ENCODE data around the gene FOXC2. TPM values are rescaled to one million over a fixed set of nuclear protein-coding genes. Genes with fewer than 3 reads are reported as not detected.

FOXC2 gene
- total and polyA plus RNA-seq, 2 donors (not counting 1 experiment from before 2014, with no cell fraction given), result not detected

DNA sequence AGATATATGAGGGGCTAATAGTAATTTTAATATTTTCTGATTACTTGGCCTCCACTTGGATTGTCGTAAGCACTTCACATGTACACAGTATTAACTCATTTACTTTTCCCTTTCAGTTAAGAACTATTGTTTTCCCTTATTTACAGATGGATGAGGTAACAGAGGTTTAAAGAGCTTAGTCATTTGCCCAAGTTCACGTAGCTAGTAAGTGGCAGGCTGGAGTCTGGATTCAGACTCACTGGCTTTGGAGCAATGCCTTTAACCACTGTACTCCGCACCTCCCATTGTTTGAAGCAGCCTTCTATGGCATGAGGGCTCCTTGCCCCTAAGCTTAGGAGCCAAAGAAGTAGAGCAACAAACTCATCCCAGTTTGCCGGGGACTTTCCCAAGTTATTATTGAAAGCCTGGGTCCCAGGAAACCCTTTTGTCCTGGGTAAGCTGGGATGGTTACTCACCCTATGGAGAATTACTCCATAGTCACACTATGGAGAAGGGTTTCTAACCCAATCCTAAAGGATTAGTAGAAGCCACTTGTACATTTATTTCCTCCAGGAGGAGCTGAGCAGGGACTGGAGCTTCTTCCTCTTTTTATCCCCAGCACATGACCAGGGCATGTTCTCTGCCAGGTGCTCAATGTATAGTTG lies 24.0 kb downstream of the FOXC2 start:
- no peak for DNase-seq
- H3K79me2 ChIP-seq (ENCODE audit: control insufficient read depth, insufficient read depth, low read length), result no peaks in the 10 kb centered on the region
- TF ChIP-seq EZH2 (IDR thresholded peaks at IDR 0.05; ENCODE audit: borderline replicate concordance, insufficient read depth, low read depth, low read length, poor library complexity, severe bottlenecking), result no peak

GRCh38 chr16:86591270-86591669 lies 24.6 kb downstream of the FOXC2 start:
- DNase-seq, result no peak
- Histone ChIP-seq H3K4me2 (replicated peaks; ENCODE audit: low read depth, low read length, poor library complexity, severe bottlenecking) (no peak overlapping the region), H3K4me1 (ENCODE audit: control insufficient read depth in 2 of 2, insufficient read depth in 2 of 2, low read length in 2 of 2) (no peaks in the 10 kb centered on the region), H3K27ac (ENCODE audit: low read length in 2 of 2) (no peak overlapping the region), H3K9ac (ENCODE audit: low read length) (no peak overlapping the region), H3K4me3 (ENCODE audit: control extremely low read depth in 1 of 5, extremely low read depth in 1 of 5, insufficient read depth in 1 of 5, low read depth in 2 of 5, low read length in 4 of 5) (no peak overlapping the region), H3K36me3 (replicated peaks in 1 of 2; ENCODE audit: control extremely low read depth in 1 of 2, control insufficient read depth in 1 of 2, extremely low read depth in 1 of 2, insufficient read depth in 2 of 2, low read length in 1 of 2) (no peaks in the 10 kb centered on the region), H3K79me2 (ENCODE audit: control insufficient read depth, insufficient read depth, low read length) (no peaks in the 10 kb centered on the region), H2AFZ (ENCODE audit: insufficient read depth, low read depth, low read length, poor library complexity, severe bottlenecking) (no peak overlapping the region), H3K27me3 (replicated peaks in 1 of 4; ENCODE audit: control extremely low read depth in 1 of 4, control insufficient read depth in 3 of 4, insufficient read depth in 4 of 4, low read length in 3 of 4) (peaks cover 0 to 18% (median 7%) of the 10 kb centered on the region in 4 experiments), H4K20me1 (ENCODE audit: control insufficient read depth, insufficient read depth, low read length, poor library complexity, severe bottlenecking) (no peaks in the 10 kb centered on the region), H3K9me3 (ENCODE audit: control extremely low read depth in 1 of 3, control insufficient read depth in 2 of 3, insufficient read depth in 1 of 3, low read length in 2 of 3) (no peaks in the 10 kb centered on the region)
- no peak overlapping the region for H3K27ac Mint-ChIP-seq
- ChIA-PET POLR2A (no interaction called here), CTCF (no interaction called here)
- TF ChIP-seq, protein P1, sequence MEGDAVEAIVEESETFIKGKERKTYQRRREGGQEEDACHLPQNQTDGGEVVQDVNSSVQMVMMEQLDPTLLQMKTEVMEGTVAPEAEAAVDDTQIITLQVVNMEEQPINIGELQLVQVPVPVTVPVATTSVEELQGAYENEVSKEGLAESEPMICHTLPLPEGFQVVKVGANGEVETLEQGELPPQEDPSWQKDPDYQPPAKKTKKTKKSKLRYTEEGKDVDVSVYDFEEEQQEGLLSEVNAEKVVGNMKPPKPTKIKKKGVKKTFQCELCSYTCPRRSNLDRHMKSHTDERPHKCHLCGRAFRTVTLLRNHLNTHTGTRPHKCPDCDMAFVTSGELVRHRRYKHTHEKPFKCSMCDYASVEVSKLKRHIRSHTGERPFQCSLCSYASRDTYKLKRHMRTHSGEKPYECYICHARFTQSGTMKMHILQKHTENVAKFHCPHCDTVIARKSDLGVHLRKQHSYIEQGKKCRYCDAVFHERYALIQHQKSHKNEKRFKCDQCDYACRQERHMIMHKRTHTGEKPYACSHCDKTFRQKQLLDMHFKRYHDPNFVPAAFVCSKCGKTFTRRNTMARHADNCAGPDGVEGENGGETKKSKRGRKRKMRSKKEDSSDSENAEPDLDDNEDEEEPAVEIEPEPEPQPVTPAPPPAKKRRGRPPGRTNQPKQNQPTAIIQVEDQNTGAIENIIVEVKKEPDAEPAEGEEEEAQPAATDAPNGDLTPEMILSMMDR (IDR thresholded peaks at IDR 0.05), result no peak
- no peak for TF ChIP-seq EZH2 (IDR thresholded peaks at IDR 0.05; ENCODE audit: borderline replicate concordance, insufficient read depth, low read depth, low read length, poor library complexity, severe bottlenecking)
- H3K4me1 Mint-ChIP-seq, result no peaks in the 10 kb centered on the region
- intact Hi-C loops (cut with micrococcal nuclease), result no loop called here
- no peaks in the 10 kb centered on the region for H3K9me3 Mint-ChIP-seq (ENCODE audit: insufficient read depth)
- ATAC-seq (ENCODE audit: low read depth), result no peak
- H3K27me3 Mint-ChIP-seq, result peaks cover 41% of the 10 kb centered on the region
- WGBS (ENCODE audit: insufficient coverage), result 95% methylated on average over 4 of the region's 4 CpGs
- H3K4me3 Mint-ChIP-seq, result no peak overlapping the region

More for the DNA sequence above, 24.0 kb downstream of the FOXC2 start:
- Histone ChIP-seq H3K36me3 (replicated peaks in 1 of 2; ENCODE audit: control extremely low read depth in 1 of 2, control insufficient read depth in 1 of 2, extremely low read depth in 1 of 2, insufficient read depth in 2 of 2, low read length in 1 of 2) (no peaks in the 10 kb centered on the region), H3K4me3 (ENCODE audit: control extremely low read depth in 1 of 5, extremely low read depth in 1 of 5, insufficient read depth in 1 of 5, low read depth in 2 of 5, low read length in 4 of 5) (no peak overlapping the region), H2AFZ (ENCODE audit: insufficient read depth, low read depth, low read length, poor library complexity, severe bottlenecking) (no peak overlapping the region), H3K9ac (ENCODE audit: low read length) (no peak overlapping the region), H3K4me1 (ENCODE audit: control insufficient read depth in 2 of 2, insufficient read depth in 2 of 2, low read length in 2 of 2) (no peaks in the 10 kb centered on the region), H3K27me3 (replicated peaks in 1 of 4; ENCODE audit: control extremely low read depth in 1 of 4, control insufficient read depth in 3 of 4, insufficient read depth in 4 of 4, low read length in 3 of 4) (peaks cover 0 to 14% (median 8%) of the 10 kb centered on the region in 4 experiments), H3K27ac (ENCODE audit: low read length in 2 of 2) (no peak overlapping the region), H3K4me2 (replicated peaks; ENCODE audit: low read depth, low read length, poor library complexity, severe bottlenecking) (no peak overlapping the region), H3K9me3 (ENCODE audit: control extremely low read depth in 1 of 3, control insufficient read depth in 2 of 3, insufficient read depth in 1 of 3, low read length in 2 of 3) (no peaks in the 10 kb centered on the region), H4K20me1 (ENCODE audit: control insufficient read depth, insufficient read depth, low read length, poor library complexity, severe bottlenecking) (no peaks in the 10 kb centered on the region)
- ChIA-PET POLR2A (no interaction called here), CTCF (no interaction called here)
- Mint-ChIP-seq H3K4me3 (no peak overlapping the region), H3K4me1 (no peaks in the 10 kb centered on the region), H3K27me3 (peaks cover 43% of the 10 kb centered on the region), H3K9me3 (ENCODE audit: insufficient read depth) (no peaks in the 10 kb centered on the region), H3K27ac (no peak overlapping the region)
- 81% methylated on average over 2 of the region's 4 CpGs for WGBS (ENCODE audit: insufficient coverage)
- intact Hi-C loops (cut with micrococcal nuclease), result no loop called here
- no peak for ATAC-seq (ENCODE audit: low read depth)
